T-cell (primary cell): ENCODE measurements around the gene OPA3. TPM values are rescaled to one million over a fixed set of nuclear protein-coding genes. Genes with fewer than 3 reads are reported as not detected.
A peak's percentile ranks its signal among the peaks of the same experiment; 100 is the strongest.

Source experiments
- ATAC-seq, 4 experiments: fragments of 200-7000 bp in 3 of 4; fragments of 150-1000 bp in 1 of 4; cut with Tn5 transposase; replicated peaks in 1 of 4; 1 replicate in 3 of 4; 2 replicates in 1 of 4; pipeline ENCODE4 v1.10.0; 2021; ENCODE audit warnings: moderate library complexity in 3 of 4, mild to moderate bottlenecking in 2 of 4, moderate number of reproducible peaks in 1 of 4
- CTCF ChIA-PET, 2 donors: fragments of 300-600 bp; sonication (Branson Sonifier 250); formaldehyde crosslinking; loops; one replicate each; lab custom pipeline; 2022; ENCODE audit warnings: antibody characterized with exemption in 2 of 2; lab: Charles Lee
- POLR2A ChIA-PET, 2 donors: fragments of 300-600 bp; sonication (Branson Sonifier 250); formaldehyde crosslinking; loops; one replicate each; lab custom pipeline; 2022; ENCODE audit warnings: antibody characterized with exemption in 2 of 2; lab: Charles Lee
- DNase-seq, 35 experiments: peaks; one replicate each; pipeline versions ENCODE4 v3.0.0 to v3.0.0-alpha.2; 2013 to 2023
- H3K27ac ChIP-seq: one replicate; pipeline ENCODE4 v1.5.1; 2013; ENCODE audit warnings: low read length
- H3K27me3 ChIP-seq, 2 experiments: replicated peaks in 1 of 2; 1 replicate in 1 of 2; 2 replicates in 1 of 2; pipeline versions ENCODE4 v1.6.1 to v1.7.0; 2013; ENCODE audit warnings: low read length in 1 of 2, mixed read lengths in 1 of 2; ENCODE audit not compliant: control insufficient read depth in 2 of 2, insufficient read depth in 2 of 2; ENCODE audit errors: extremely low read depth in 1 of 2
- H3K36me3 ChIP-seq, 2 donors: 1 replicate in 1 of 2; 2 replicates in 1 of 2; pipeline versions ENCODE4 v1.6.1 to v1.7.0; 2013; ENCODE audit warnings: low read length in 1 of 2; ENCODE audit not compliant: control insufficient read depth in 2 of 2, insufficient read depth in 1 of 2; ENCODE audit errors: extremely low read depth in 1 of 2
- H3K4me1 ChIP-seq, 2 experiments: 1 replicate in 1 of 2; 2 replicates in 1 of 2; pipeline versions ENCODE4 v1.6.1 to v1.7.0; 2013; ENCODE audit warnings: low read length in 2 of 2, mixed read lengths in 1 of 2; ENCODE audit not compliant: insufficient read depth in 2 of 2, control insufficient read depth in 1 of 2; ENCODE audit errors: extremely low read depth in 1 of 2
- H3K4me3 ChIP-seq, 2 donors: 1 replicate in 1 of 2; 2 replicates in 1 of 2; pipeline versions ENCODE4 v1.5.1 to v1.7.0; 2013; ENCODE audit warnings: mild to moderate bottlenecking in 2 of 2, low read length in 1 of 2, moderate library complexity in 1 of 2; ENCODE audit not compliant: control insufficient read depth in 1 of 2; ENCODE audit errors: extremely low read depth in 1 of 2
- H3K9me3 ChIP-seq: 2 replicates; pipeline ENCODE4 v1.7.0; 2013
- H3K27ac Mint-ChIP-seq, 2 donors: one replicate each; pipeline ENCODE4 v1.8.0; 2020 to 2021; ENCODE audit warnings: mild to moderate bottlenecking in 2 of 2, mixed read lengths in 2 of 2
- H3K27me3 Mint-ChIP-seq, 2 donors: one replicate each; pipeline ENCODE4 v1.8.0; 2021 to 2022; ENCODE audit warnings: mixed read lengths in 2 of 2
- H3K36me3 Mint-ChIP-seq: one replicate; pipeline ENCODE4 v1.8.0; 2021; ENCODE audit warnings: mixed read lengths
- H3K4me1 Mint-ChIP-seq, 3 donors: one replicate each; pipeline ENCODE4 v1.8.0; 2020 to 2022; ENCODE audit warnings: mixed read lengths in 3 of 3, mild to moderate bottlenecking in 1 of 3
- H3K4me3 Mint-ChIP-seq, 3 donors: one replicate each; pipeline ENCODE4 v1.8.0; 2020 to 2022; ENCODE audit warnings: mild to moderate bottlenecking in 3 of 3, mixed read lengths in 3 of 3, moderate library complexity in 3 of 3
- H3K9me3 Mint-ChIP-seq, 3 donors: one replicate each; pipeline ENCODE4 v1.8.0; 2020 to 2022; ENCODE audit warnings: mixed read lengths in 3 of 3
- WGBS: methylation state at CpG from one replicate; pipeline ENCODE4 v1.1.5; 2013; ENCODE audit warnings: missing lambda C conversion rate; ENCODE audit not compliant: insufficient coverage; 5-methylcytosine and 5-hydroxymethylcytosine counted together
- total RNA-seq, 35 experiments: library from RNA in 6 of 35; stranded (reverse) in 6 of 35; fragments of 120-200 nt in 1 of 35; gene quantifications; one replicate each; pipeline versions ENCODE4 v1.2.1 to v1.2.4 and lab custom pipeline; 2013 to 2026

OPA3 gene
- total RNA-seq, 5 donors from 2014 or later (not counting 1 experiment from before 2014, with no cell fraction given), result 7.9 to 11.4 (median 9.6) TPM

DNA sequence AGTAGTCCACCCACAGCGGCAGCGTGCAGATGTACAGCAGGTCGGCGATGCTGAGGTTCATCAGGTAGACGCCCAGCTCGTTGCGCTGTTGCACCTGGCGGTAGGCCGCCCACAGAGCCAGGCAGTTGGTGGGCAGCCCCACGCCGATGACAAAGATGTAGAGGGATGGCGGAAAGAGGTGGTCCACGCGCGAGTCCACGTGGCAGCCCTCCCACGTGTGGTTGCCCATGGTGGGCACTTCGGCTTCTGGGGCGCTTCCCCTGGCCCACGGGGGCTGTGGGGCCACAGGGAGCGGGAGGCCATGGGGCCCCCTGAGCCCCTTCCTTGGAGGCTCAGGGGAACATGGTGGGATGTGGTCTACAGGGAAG is 7.0 kb upstream of the OPA3 start:
- no peak for ATAC-seq
- H3K27ac ChIP-seq, result no peak overlapping the region
- CTCF ChIA-PET, result interaction anchor here (0.6 kb wide), 2 partner anchors 12 to 130 kb away, joined by 3 to 5 read pairs; no protein-coding TSS in a partner anchor
- no peak for DNase-seq
- H3K4me1 Mint-ChIP-seq, result peaks cover 0 to 11% (median 5%) of the 10 kb centered on the region in 3 donors
- peaks cover 0 to 56% of the 10 kb centered on the region in 2 experiments for H3K27me3 ChIP-seq
- peak overlapping the region in 1 of 2 donors; percentile 40 for H3K27ac Mint-ChIP-seq
- H3K4me3 Mint-ChIP-seq, result no peak overlapping the region
- no peaks in the 10 kb centered on the region for H3K9me3 Mint-ChIP-seq
- POLR2A ChIA-PET, result no interaction called here
- H3K4me1 ChIP-seq, result no peaks in the 10 kb centered on the region
- 89% methylated on average over 18 of the region's 21 CpGs for WGBS
- H3K36me3 ChIP-seq, result no peaks in the 10 kb centered on the region
- H3K4me3 ChIP-seq, result no peak overlapping the region
- H3K9me3 ChIP-seq, result no peaks in the 10 kb centered on the region
- no peaks in the 10 kb centered on the region for H3K36me3 Mint-ChIP-seq
- peaks cover 42 to 55% of the 10 kb centered on the region in 2 donors for H3K27me3 Mint-ChIP-seq

DNA sequence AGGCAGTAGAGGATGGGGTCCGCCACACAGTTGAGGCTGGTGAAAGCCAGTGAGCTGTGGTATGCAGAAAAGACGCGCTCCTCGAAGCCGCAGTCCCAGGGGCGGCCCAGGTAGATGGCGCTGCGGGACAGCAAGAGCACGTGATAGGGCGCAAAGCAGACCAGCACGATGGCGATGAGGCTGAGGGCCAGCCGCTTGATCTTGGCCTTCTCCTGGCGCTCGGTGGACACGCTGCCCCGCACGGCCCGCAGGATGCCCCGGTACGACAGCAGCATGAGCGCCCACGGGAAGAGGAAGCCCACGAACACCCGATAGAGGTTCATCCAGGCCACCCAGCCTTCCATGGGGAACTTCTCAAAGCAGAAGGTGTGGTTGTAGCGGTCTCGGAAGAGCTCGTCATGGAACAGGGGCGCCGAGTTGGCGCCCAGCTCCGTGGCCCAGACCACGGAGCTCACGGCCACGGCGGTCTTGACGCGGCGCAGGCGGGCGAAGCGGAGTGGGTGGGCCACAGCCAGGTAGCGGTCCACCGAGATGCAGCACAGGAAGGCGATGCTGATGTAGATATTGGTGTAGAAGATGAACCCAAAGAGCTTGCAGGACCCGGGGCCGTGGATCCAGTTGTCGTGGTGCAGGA is 6.5 kb upstream of the OPA3 start:
- no peak overlapping the region for H3K27ac ChIP-seq
- H3K4me3 Mint-ChIP-seq, result no peak overlapping the region
- 44% methylated on average over 40 of the region's 48 CpGs for WGBS
- ChIA-PET CTCF (interaction anchor here (0.6 kb wide), 2 partner anchors 13 to 130 kb away, joined by 3 to 5 read pairs; no protein-coding TSS in a partner anchor), POLR2A (no interaction called here)
- no peaks in the 10 kb centered on the region for H3K36me3 Mint-ChIP-seq
- H3K27ac Mint-ChIP-seq, result no peak overlapping the region
- H3K36me3 ChIP-seq, result no peaks in the 10 kb centered on the region
- H3K4me3 ChIP-seq, result no peak overlapping the region
- ATAC-seq (peak in 3 of 4 experiments; percentile 37 to 73 (median 53)), DNase-seq (peak in 12 of 35 experiments; percentile 2 to 46 (median 25))
- H3K4me1 ChIP-seq, result no peaks in the 10 kb centered on the region
- no peaks in the 10 kb centered on the region for H3K9me3 Mint-ChIP-seq
- peaks cover 0 to 11% (median 5%) of the 10 kb centered on the region in 3 donors for H3K4me1 Mint-ChIP-seq
- H3K27me3 Mint-ChIP-seq, result peaks cover 37 to 50% of the 10 kb centered on the region in 2 donors
- peaks cover 0 to 56% of the 10 kb centered on the region in 2 experiments for H3K27me3 ChIP-seq
- no peaks in the 10 kb centered on the region for H3K9me3 ChIP-seq

DNA sequence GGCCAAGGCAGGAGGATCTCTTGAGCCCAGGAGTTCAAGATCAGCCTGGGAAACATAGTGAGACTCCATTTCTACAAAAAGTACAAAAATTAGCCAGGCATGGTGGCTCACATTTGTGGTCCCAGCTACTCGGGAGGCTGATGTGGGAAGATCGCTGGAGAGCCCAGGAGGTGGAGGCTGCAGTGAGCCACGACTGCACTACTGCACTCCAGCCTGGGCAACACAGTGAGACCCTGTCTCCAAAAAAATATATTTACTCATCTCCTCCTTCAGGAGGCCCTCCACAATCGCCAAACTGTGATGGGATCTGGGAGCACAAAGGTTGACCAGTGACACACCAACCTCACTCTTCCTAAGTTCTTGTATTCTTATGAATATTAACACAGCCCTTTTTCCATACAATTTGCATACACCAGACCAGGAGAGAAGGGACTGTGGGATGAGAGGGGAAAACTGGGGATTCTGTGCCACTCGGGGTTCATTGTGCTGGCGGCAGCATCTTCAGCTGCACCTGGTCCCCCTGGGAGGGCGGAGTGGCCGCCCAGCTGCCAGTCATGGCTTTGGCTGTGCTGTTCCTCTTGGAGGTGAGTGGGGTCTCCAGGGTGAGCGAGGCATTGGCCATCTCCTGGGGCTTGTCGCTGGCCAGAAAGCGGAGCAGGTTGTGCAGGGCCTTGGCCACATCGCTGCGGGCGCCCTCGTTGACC is 5.8 kb upstream of the OPA3 start:
- ChIA-PET POLR2A (no interaction called here), CTCF (no interaction called here)
- Histone ChIP-seq H3K4me3 (no peak overlapping the region), H3K36me3 (no peaks in the 10 kb centered on the region), H3K27me3 (peaks cover 0 to 51% of the 10 kb centered on the region in 2 experiments), H3K27ac (no peak overlapping the region), H3K4me1 (peaks cover 0 to 2% of the 10 kb centered on the region in 2 experiments), H3K9me3 (no peaks in the 10 kb centered on the region)
- Mint-ChIP-seq H3K36me3 (no peaks in the 10 kb centered on the region), H3K4me1 (peaks cover under 1 to 12% (median 6%) of the 10 kb centered on the region in 3 donors), H3K9me3 (no peaks in the 10 kb centered on the region), H3K4me3 (no peak overlapping the region), H3K27ac (no peak overlapping the region), H3K27me3 (peaks cover 35 to 44% of the 10 kb centered on the region in 2 donors)
- ATAC-seq (no peak), DNase-seq (no peak)
- WGBS, result 58% methylated on average over 13 of the region's 15 CpGs

DNA sequence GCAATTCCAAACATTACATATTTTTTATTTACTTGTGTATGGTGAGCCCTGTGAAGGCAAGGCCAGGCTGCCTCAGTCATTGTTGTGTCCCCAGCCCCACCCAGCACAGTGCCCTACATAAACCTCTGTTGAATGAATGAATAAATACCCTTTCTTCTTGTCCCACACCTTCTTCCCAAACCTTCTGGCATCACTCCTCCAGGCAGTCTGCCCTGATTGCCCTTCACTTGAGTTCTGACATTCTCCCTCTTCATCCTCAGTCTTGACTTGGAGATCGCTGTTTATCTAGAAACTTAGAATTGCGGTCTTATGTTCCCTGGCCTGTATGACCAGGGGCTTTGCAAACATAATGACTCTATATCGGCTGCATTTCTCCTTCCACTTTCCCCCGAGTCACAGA is 5.2 kb upstream of the OPA3 start:
- Histone ChIP-seq H3K27ac (no peak overlapping the region), H3K4me1 (peaks cover 4 to 8% of the 10 kb centered on the region in 2 experiments), H3K36me3 (no peaks in the 10 kb centered on the region), H3K9me3 (no peaks in the 10 kb centered on the region), H3K4me3 (no peak overlapping the region), H3K27me3 (peaks cover 0 to 48% of the 10 kb centered on the region in 2 experiments)
- CTCF ChIA-PET, result no interaction called here
- Mint-ChIP-seq H3K9me3 (no peaks in the 10 kb centered on the region), H3K27ac (no peak overlapping the region), H3K27me3 (peaks cover 35 to 41% of the 10 kb centered on the region in 2 donors), H3K36me3 (no peaks in the 10 kb centered on the region), H3K4me1 (peaks cover 7 to 18% (median 13%) of the 10 kb centered on the region in 3 donors), H3K4me3 (no peak overlapping the region)
- 100% methylated on average over 2 of the region's 4 CpGs for WGBS
- POLR2A ChIA-PET, result no interaction called here
- DNase-seq (no peak), ATAC-seq (no peak)

DNA sequence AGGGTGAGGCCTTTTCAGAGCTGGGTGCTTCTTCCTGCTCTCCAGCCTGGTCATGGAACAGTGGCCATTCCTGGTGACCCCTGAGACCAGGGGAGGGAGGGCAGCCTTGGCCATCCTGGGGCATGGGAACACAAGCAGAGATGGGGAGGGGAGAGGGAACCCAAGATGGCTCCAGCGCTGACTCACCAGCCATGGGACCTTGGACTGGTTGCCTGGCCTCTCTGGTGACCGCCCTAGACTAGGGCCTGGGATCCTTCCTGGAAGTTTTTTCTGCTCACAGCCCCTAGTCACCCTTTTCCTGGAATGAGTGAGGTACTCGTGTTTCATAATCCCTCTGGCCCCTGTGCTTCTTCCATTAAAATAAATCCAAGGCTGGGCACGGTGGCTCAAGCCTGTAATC is 3.3 kb upstream of the OPA3 start:
- no peak overlapping the region for H3K4me3 ChIP-seq
- no CpG with 5 or more reads among the region's 4 CpGs for WGBS
- no peak for ATAC-seq
- no peaks in the 10 kb centered on the region for H3K9me3 ChIP-seq
- H3K36me3 ChIP-seq, result no peaks in the 10 kb centered on the region
- H3K4me3 Mint-ChIP-seq, result no peak overlapping the region
- ChIA-PET POLR2A (no interaction called here), CTCF (no interaction called here)
- no peaks in the 10 kb centered on the region for H3K36me3 Mint-ChIP-seq
- H3K27ac ChIP-seq, result no peak overlapping the region
- H3K27me3 ChIP-seq, result peaks cover 0 to 41% of the 10 kb centered on the region in 2 experiments
- peaks cover 35 to 38% of the 10 kb centered on the region in 2 donors for H3K27me3 Mint-ChIP-seq
- no peak for DNase-seq
- H3K4me1 ChIP-seq, result peaks cover 4 to 18% of the 10 kb centered on the region in 2 experiments
- H3K27ac Mint-ChIP-seq, result no peak overlapping the region
- H3K9me3 Mint-ChIP-seq, result no peaks in the 10 kb centered on the region
- peaks cover 13 to 30% (median 21%) of the 10 kb centered on the region in 3 donors for H3K4me1 Mint-ChIP-seq

DNA sequence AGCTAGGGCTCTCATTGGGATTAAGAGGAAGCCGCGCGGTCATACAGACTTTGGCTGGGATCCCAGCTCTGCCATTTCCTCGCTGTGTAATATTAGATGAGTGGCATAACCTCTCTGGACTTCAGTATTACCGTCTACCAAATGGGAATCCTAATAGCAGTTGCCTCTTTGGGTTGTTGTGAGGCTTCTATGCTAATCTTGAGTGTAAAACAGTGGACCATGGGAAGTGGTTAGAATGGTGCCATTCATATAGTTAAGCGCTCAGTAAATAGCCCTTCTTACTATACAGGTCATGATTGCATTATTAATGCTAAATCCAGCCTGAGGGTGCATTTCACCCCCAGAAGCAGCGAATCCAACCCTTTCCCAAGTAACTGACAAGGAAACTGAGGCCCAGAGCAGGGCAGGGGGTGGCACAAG is 566 bp upstream of the OPA3 start:
- peaks cover 4 to 18% of the 10 kb centered on the region in 2 experiments for H3K4me1 ChIP-seq
- Mint-ChIP-seq H3K4me3 (peak overlapping the region; percentile 85 to 94 (median 90)), H3K36me3 (peaks cover 4% of the 10 kb centered on the region), H3K27ac (peak overlapping the region; percentile 94 to 100), H3K4me1 (peaks cover 21 to 26% (median 24%) of the 10 kb centered on the region in 3 donors), H3K27me3 (peaks cover 12 to 16% of the 10 kb centered on the region in 2 donors), H3K9me3 (no peaks in the 10 kb centered on the region)
- ChIA-PET CTCF (no interaction called here), POLR2A (no interaction called here)
- WGBS, result no CpG with 5 or more reads among the region's 7 CpGs
- no peak for ATAC-seq
- no peak for DNase-seq
- H3K4me3 ChIP-seq, result peak overlapping the region; percentile 66 to 81
- no peaks in the 10 kb centered on the region for H3K9me3 ChIP-seq
- peak overlapping the region; percentile 98 for H3K27ac ChIP-seq
- H3K36me3 ChIP-seq, result peaks cover 0 to 4% of the 10 kb centered on the region in 2 donors
- H3K27me3 ChIP-seq, result peaks cover 0 to 15% of the 10 kb centered on the region in 2 experiments
